Activated naive CD8-positive, alpha-beta T cell treated with anti-CD3 and anti-CD28 coated beads, Interleukin-2, amount 50 U/mL, for 24 hours (primary cell): ENCODE data around the gene TMTC1.

Source experiments
- ATAC-seq: fragments of 150-1000 bp; cut with Tn5 transposase; one replicate; pipeline ENCODE4 v1.10.0; 2021
- DNase-seq: peaks from one replicate; pipeline ENCODE4 v3.0.0; 2021
- H3K27ac Mint-ChIP-seq: one replicate; pipeline ENCODE4 v1.8.0; 2021; ENCODE audit warnings: mild to moderate bottlenecking, mixed read lengths
- H3K27me3 Mint-ChIP-seq: one replicate; pipeline ENCODE4 v1.8.0; 2021; ENCODE audit warnings: mixed read lengths
- H3K36me3 Mint-ChIP-seq: one replicate; pipeline ENCODE4 v1.8.0; 2021; ENCODE audit warnings: low read depth, mixed read lengths
- H3K4me1 Mint-ChIP-seq: one replicate; pipeline ENCODE4 v1.8.0; 2021; ENCODE audit warnings: mixed read lengths
- H3K4me3 Mint-ChIP-seq: one replicate; pipeline ENCODE4 v1.8.0; 2021; ENCODE audit warnings: mild to moderate bottlenecking, moderate library complexity, mixed read lengths
- H3K9me3 Mint-ChIP-seq: one replicate; pipeline ENCODE4 v1.8.0; 2021; ENCODE audit warnings: mixed read lengths

The TMTC1 gene

DNA sequence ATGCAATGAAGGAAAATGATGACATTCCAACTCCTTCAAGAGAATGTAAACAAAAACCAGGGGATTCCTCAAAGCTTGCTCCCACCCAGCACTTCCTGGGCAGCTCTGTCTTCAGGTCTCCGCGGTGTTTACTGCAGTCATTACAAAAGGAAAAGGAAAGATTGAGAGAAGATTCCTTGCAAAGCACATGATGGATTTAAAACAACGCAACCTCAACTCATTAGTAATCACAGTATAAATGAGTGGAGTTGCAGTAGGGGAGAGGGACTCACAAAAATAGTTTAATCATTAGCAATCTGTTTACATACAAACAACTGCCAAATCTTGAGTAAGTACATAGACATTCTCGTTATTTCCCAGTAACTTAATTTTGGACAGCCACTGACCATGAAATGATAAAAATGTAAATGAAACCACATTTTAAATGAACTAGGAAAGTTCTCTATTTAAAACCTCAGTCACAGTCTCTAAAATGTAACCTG, 236.6 kb downstream of the TMTC1 start:
- H3K9me3 Mint-ChIP-seq: no peaks in the 10 kb centered on the region
- H3K36me3 Mint-ChIP-seq: no peaks in the 10 kb centered on the region
- H3K4me1 Mint-ChIP-seq: no peaks in the 10 kb centered on the region
- DNase-seq: no peak
- no peak overlapping the region for H3K4me3 Mint-ChIP-seq
- no peaks in the 10 kb centered on the region for H3K27me3 Mint-ChIP-seq
- no peak overlapping the region for H3K27ac Mint-ChIP-seq
- no peak for ATAC-seq

- Mint-ChIP-seq H3K4me1 (no peaks in the 10 kb centered on the region), H3K27me3 (no peaks in the 10 kb centered on the region), H3K27ac (no peak overlapping the region), H3K4me3 (no peak overlapping the region), H3K36me3 (no peaks in the 10 kb centered on the region), H3K9me3 (no peaks in the 10 kb centered on the region)
- DNase-seq (no peak), ATAC-seq (no peak)
These were observed 237.7 kb downstream of the TMTC1 start for GRCh38 chr12:29546000-29546399.

- DNase-seq (no peak), ATAC-seq (no peak)
- Mint-ChIP-seq H3K27ac (no peak overlapping the region), H3K4me3 (no peak overlapping the region), H3K9me3 (no peaks in the 10 kb centered on the region), H3K36me3 (no peaks in the 10 kb centered on the region), H3K4me1 (no peaks in the 10 kb centered on the region), H3K27me3 (no peaks in the 10 kb centered on the region)
These were observed 238.7 kb downstream of the TMTC1 start for GRCh38 chr12:29545102-29545467.

DNA sequence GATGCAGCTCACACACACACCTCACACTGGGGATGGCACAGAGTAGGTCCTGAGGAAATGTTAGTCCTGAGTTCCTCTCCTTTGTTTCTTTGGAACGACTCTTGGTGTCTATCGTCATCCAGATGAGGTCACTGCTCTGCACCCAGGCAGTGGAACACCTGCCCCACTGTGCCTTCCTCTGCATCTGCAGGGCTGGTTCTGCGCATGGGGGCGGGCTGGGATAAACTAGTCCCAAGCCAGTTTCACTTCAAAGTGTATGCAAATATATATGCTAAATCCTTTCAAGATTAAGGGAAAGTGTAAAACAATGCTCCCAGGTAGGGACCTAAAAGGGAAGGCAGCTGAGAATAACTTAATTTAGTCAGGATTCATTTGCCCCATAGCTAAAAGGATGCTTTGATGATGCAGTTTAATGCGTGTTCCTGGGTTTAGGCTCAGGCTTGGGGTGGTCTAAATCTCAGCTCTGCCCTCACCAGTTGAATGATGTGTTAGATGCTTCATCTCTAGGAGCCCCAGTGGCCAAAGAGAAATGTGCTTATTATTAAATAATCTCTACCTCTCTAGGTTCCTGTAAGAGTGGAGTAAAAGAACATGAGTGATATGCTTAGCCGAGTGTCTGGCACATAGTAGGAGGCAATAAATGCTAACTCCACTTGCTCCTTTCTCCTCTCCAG, 239.2 kb downstream of the TMTC1 start:
- H3K4me3 Mint-ChIP-seq: no peak overlapping the region
- no peaks in the 10 kb centered on the region for H3K4me1 Mint-ChIP-seq

DNA sequence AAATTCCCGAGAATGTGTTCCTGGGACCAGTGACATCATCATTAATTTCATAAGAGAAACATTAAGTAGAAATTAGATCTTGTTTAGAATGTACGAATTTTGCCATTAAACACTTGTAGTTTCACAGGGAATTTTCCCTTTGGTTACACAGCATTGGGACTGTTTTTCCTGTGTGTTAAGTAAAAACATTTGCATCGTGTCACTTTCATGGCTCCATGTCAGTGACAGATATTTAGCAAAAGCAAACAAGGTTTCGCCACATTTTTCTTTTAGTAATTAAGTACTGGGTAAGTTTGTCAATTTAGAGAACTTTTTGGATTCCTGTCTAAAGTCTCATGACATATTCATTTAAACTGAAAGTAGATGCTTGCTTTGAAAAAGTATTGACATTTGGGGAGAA, 240.7 kb downstream of the TMTC1 start:
- H3K4me3 Mint-ChIP-seq: no peak overlapping the region
- H3K9me3 Mint-ChIP-seq: no peaks in the 10 kb centered on the region

More for the DNA sequence above, 239.2 kb downstream of the TMTC1 start:
- Mint-ChIP-seq H3K27me3 (no peaks in the 10 kb centered on the region), H3K9me3 (no peaks in the 10 kb centered on the region), H3K27ac (no peak overlapping the region), H3K36me3 (no peaks in the 10 kb centered on the region)
- ATAC-seq (no peak), DNase-seq (no peak)

GRCh38 chr12:29537298-29537697, 246.4 kb downstream of the TMTC1 start:
- no peak for ATAC-seq
- peaks cover 8% of the 10 kb centered on the region for H3K27me3 Mint-ChIP-seq
- no peaks in the 10 kb centered on the region for H3K9me3 Mint-ChIP-seq

More for the DNA sequence above, 240.7 kb downstream of the TMTC1 start:
- ATAC-seq (no peak), DNase-seq (no peak)
- H3K4me1 Mint-ChIP-seq: no peaks in the 10 kb centered on the region
- no peak overlapping the region for H3K27ac Mint-ChIP-seq
- no peaks in the 10 kb centered on the region for H3K36me3 Mint-ChIP-seq
- no peaks in the 10 kb centered on the region for H3K27me3 Mint-ChIP-seq

DNA sequence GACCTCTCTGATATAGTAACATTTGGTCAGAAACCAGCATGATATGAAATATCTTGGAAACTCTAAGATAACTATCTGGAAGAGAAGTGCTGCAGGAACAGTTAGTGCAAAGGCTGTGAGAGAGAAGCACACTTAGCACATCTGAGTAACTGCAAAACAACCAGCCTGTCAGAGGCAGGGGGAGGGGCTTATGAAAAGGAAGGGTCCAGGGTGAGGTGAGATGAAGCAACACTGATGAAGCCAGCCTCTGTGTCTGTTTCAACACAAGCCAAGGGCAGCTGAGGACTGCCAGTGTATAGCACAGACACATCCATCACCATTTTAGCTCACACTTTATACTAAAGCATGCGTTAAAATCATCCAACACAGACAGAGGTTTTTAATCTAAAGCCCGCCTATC, 248.8 kb downstream of the TMTC1 start:
- no peaks in the 10 kb centered on the region for H3K36me3 Mint-ChIP-seq
- DNase-seq: no peak
- no peaks in the 10 kb centered on the region for H3K9me3 Mint-ChIP-seq

More at GRCh38 chr12:29537298-29537697, 246.4 kb downstream of the TMTC1 start:
- no peak for DNase-seq
- Mint-ChIP-seq H3K4me1 (no peaks in the 10 kb centered on the region), H3K4me3 (no peak overlapping the region), H3K36me3 (no peaks in the 10 kb centered on the region), H3K27ac (no peak overlapping the region)

GRCh38 chr12:29533815-29534489, 249.8 kb downstream of the TMTC1 start:
- DNase-seq: no peak
- Mint-ChIP-seq H3K27me3 (peaks cover 17% of the 10 kb centered on the region), H3K4me1 (no peaks in the 10 kb centered on the region), H3K36me3 (no peaks in the 10 kb centered on the region), H3K27ac (no peak overlapping the region), H3K9me3 (no peaks in the 10 kb centered on the region), H3K4me3 (no peak overlapping the region)
- ATAC-seq: no peak

More for the DNA sequence above, 248.8 kb downstream of the TMTC1 start:
- Mint-ChIP-seq H3K27ac (no peak overlapping the region), H3K27me3 (peaks cover 13% of the 10 kb centered on the region), H3K4me3 (no peak overlapping the region), H3K4me1 (no peaks in the 10 kb centered on the region)
- ATAC-seq: no peak

GRCh38 chr12:29531471-29531870, 252.3 kb downstream of the TMTC1 start:
- no peaks in the 10 kb centered on the region for H3K4me1 Mint-ChIP-seq
- no peak overlapping the region for H3K4me3 Mint-ChIP-seq
- H3K27me3 Mint-ChIP-seq: peaks cover 17% of the 10 kb centered on the region
- DNase-seq (no peak), ATAC-seq (no peak)
- no peaks in the 10 kb centered on the region for H3K36me3 Mint-ChIP-seq
- H3K27ac Mint-ChIP-seq: no peak overlapping the region
- H3K9me3 Mint-ChIP-seq: no peaks in the 10 kb centered on the region

DNA sequence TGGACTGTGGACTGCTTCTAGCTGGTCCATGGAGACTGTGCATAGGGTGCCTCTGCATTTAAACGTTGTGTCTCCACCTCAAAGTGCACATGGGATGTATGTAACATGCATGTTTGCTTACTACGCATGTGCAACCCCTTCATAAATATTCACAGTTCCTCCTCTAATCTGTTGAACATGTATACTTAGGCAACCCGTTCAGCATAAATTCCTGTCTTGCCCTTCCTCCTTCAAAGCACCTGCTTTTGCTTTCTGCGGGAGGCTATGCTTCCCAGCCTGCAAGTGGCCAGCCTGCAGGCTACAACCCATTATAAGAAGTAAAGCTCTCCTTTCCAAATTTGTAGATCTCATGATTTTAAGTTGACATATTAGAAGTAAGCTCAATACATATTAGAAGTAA, 253.3 kb downstream of the TMTC1 start:
- no peaks in the 10 kb centered on the region for H3K9me3 Mint-ChIP-seq
- no peaks in the 10 kb centered on the region for H3K36me3 Mint-ChIP-seq
- H3K27ac Mint-ChIP-seq: no peak overlapping the region
- H3K27me3 Mint-ChIP-seq: peaks cover 17% of the 10 kb centered on the region
- no peaks in the 10 kb centered on the region for H3K4me1 Mint-ChIP-seq
- DNase-seq (no peak), ATAC-seq (no peak)
- no peak overlapping the region for H3K4me3 Mint-ChIP-seq

- Mint-ChIP-seq H3K4me1 (no peaks in the 10 kb centered on the region), H3K4me3 (no peak overlapping the region), H3K27ac (no peak overlapping the region)
These were observed 255.6 kb downstream of the TMTC1 start for GRCh38 chr12:29528161-29528560.

GRCh38 chr12:29521951-29522350, 261.8 kb downstream of the TMTC1 start:
- Mint-ChIP-seq H3K9me3 (no peaks in the 10 kb centered on the region), H3K27me3 (no peaks in the 10 kb centered on the region), H3K27ac (no peak overlapping the region), H3K4me1 (no peaks in the 10 kb centered on the region), H3K36me3 (no peaks in the 10 kb centered on the region), H3K4me3 (no peak overlapping the region)
- no peak for ATAC-seq
- no peak for DNase-seq

More at GRCh38 chr12:29528161-29528560, 255.6 kb downstream of the TMTC1 start:
- Mint-ChIP-seq H3K36me3 (no peaks in the 10 kb centered on the region), H3K27me3 (peaks cover 13% of the 10 kb centered on the region), H3K9me3 (no peaks in the 10 kb centered on the region)
- no peak for DNase-seq
- ATAC-seq: no peak

- no peak overlapping the region for H3K27ac Mint-ChIP-seq
- ATAC-seq: no peak
These were observed 264.1 kb downstream of the TMTC1 start for GRCh38 chr12:29519585-29520182.

DNA sequence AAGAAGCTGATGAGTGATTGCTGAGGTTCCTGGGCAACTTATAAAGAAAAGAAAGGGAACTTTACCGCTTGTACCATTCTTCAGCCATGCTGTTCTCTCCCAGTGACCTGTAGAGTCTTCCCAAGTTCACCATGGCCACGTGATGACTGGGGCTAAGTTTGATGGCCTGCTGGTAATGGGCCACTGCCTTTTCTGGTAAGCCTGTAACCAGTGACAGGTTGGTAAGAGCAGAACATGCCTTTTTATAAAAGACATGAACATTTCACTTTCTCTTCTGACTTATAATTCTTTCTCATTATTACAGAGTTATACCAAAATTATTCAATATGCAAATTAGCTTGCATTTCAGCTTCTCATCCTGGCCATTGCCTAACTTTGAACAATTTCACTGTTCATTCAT, 265.3 kb downstream of the TMTC1 start:
- Mint-ChIP-seq H3K4me1 (no peaks in the 10 kb centered on the region), H3K27me3 (peaks cover 14% of the 10 kb centered on the region), H3K36me3 (no peaks in the 10 kb centered on the region), H3K9me3 (no peaks in the 10 kb centered on the region), H3K27ac (no peak overlapping the region), H3K4me3 (no peak overlapping the region)
- ATAC-seq: no peak
- DNase-seq: no peak

More at GRCh38 chr12:29519585-29520182, 264.1 kb downstream of the TMTC1 start:
- peak; percentile 10 for DNase-seq
- Mint-ChIP-seq H3K4me1 (no peaks in the 10 kb centered on the region), H3K27me3 (peaks cover 7% of the 10 kb centered on the region), H3K36me3 (no peaks in the 10 kb centered on the region), H3K4me3 (no peak overlapping the region), H3K9me3 (no peaks in the 10 kb centered on the region)

- Mint-ChIP-seq H3K4me1 (no peaks in the 10 kb centered on the region), H3K36me3 (no peaks in the 10 kb centered on the region), H3K27me3 (peaks cover 14% of the 10 kb centered on the region), H3K4me3 (no peak overlapping the region), H3K9me3 (no peaks in the 10 kb centered on the region), H3K27ac (no peak overlapping the region)
- DNase-seq: no peak
- no peak for ATAC-seq
These were observed 266.5 kb downstream of the TMTC1 start for GRCh38 chr12:29517264-29517663.
